ENCODE data around the gene KNL1.

GRCh38 chr15:40562691-40563090 lies 31.4 kb upstream of the KNL1 start:
- no peak for TF ChIP-seq CTCF (IDR thresholded peaks at IDR 0.05; ENCODE audit: low read depth, low read length, missing input control)
- TF ChIP-seq ATF3 (IDR thresholded peaks at IDR 0.05) = no peak
- TF ChIP-seq GABPA (IDR thresholded peaks at IDR 0.05 in 1 of 2, conservative IDR thresholded peaks at IDR 0.05 in 1 of 2) = no peak
- TF ChIP-seq ZBTB33 (IDR thresholded peaks at IDR 0.05) = no peak
- TF ChIP-seq REST (IDR thresholded peaks at IDR 0.05) = no peak
- TF ChIP-seq SP1 (IDR thresholded peaks at IDR 0.05) = no peak
- no peak for TF ChIP-seq MAX (IDR thresholded peaks at IDR 0.05)
- no peak for TF ChIP-seq RAD21 (IDR thresholded peaks at IDR 0.05)
- no peak for TF ChIP-seq JUND (IDR thresholded peaks at IDR 0.05)
- no peak for TF ChIP-seq EGR1 (IDR thresholded peaks at IDR 0.05; ENCODE audit: low read depth in 2 of 2)
- no peak for TF ChIP-seq TAF1 (conservative IDR thresholded peaks at IDR 0.05)
- no peak for TF ChIP-seq YY1 (IDR thresholded peaks at IDR 0.05)
- no peak for TF ChIP-seq NR2F2 (IDR thresholded peaks at IDR 0.05)
